CD1c-positive myeloid dendritic cell (primary cell): Measurements from ENCODE around the gene OS9.
"Not testable (repeated sequence)": the region's sequence is repeated elsewhere in the genome, so short reads cannot be mapped to it uniquely, and the experiment has no call there.

Experiments
- DNase-seq: peaks from one replicate; pipeline ENCODE4 v3.0.0-alpha.2; 2016; ENCODE audit errors: extremely low spot score

Gene OS9

GRCh38 chr12:57695770-57696432 lies 2.0 kb downstream of the OS9 start:
- DNase-seq, result no peak

- DNase-seq, result no peak
Observed at GRCh38 chr12:57697076-57697475, 3.1 kb downstream of the OS9 start.

- DNase-seq, result no peak
Observed at GRCh38 chr12:57698414-57698813, 4.5 kb downstream of the OS9 start.

GRCh38 chr12:57700317-57700716 lies 6.4 kb downstream of the OS9 start:
- DNase-seq, result no peak

GRCh38 chr12:57707250-57707649 lies 13.3 kb downstream of the OS9 start:
- no peak for DNase-seq

- DNase-seq, result no peak
Observed at GRCh38 chr12:57708296-57708695, 14.4 kb downstream of the OS9 start.

GRCh38 chr12:57712701-57713100 lies 18.8 kb downstream of the OS9 start:
- DNase-seq, result no peak

GRCh38 chr12:57713209-57713608 lies 19.3 kb downstream of the OS9 start:
- no peak for DNase-seq

- not testable (repeated sequence) for DNase-seq
Observed at GRCh38 chr12:57715036-57715748, 21.3 kb downstream of the OS9 start.

GRCh38 chr12:57715786-57716185 lies 21.9 kb downstream of the OS9 start:
- DNase-seq, result no peak

- DNase-seq, result no peak
Observed at GRCh38 chr12:57716305-57716704, 22.4 kb downstream of the OS9 start.

GRCh38 chr12:57717131-57717530 lies 23.2 kb downstream of the OS9 start:
- no peak for DNase-seq

GRCh38 chr12:57717846-57718640 lies 24.1 kb downstream of the OS9 start:
- DNase-seq, result no peak

GRCh38 chr12:57718641-57719528 lies 25.0 kb downstream of the OS9 start:
- no peak for DNase-seq

- no peak for DNase-seq
Observed at GRCh38 chr12:57719777-57720605, 26.1 kb downstream of the OS9 start.

- DNase-seq, result no peak
Observed at GRCh38 chr12:57720606-57721595, 27.0 kb downstream of the OS9 start.

GRCh38 chr12:57721846-57722608 lies 28.1 kb downstream of the OS9 start:
- DNase-seq, result not testable (repeated sequence)

GRCh38 chr12:57722716-57723629 lies 29.0 kb downstream of the OS9 start:
- DNase-seq, result no peak
